HepG2 (cell line): Measurements from ENCODE around the gene TM9SF2. TPM values are rescaled to one million over a fixed set of nuclear protein-coding genes. Genes with fewer than 3 reads are reported as not detected.

Experiments
- ATAC-seq: fragments of 200-7000 bp; cut with Tn5 transposase; 3 replicates; pipeline ENCODE4 v1.9.1; 2020; ENCODE audit warnings: mild to moderate bottlenecking, moderate library complexity
- BruUV-seq: library from RNA; stranded (reverse); fragments of 400-500 nt; replicated peaks from 2 replicates; lab custom pipeline; 2021; lab: Mats Ljungman, UMichigan
- CTCF ChIA-PET: fragments of 300-600 bp; formaldehyde crosslinking; extraction: SDS; loops from one replicate; lab custom pipeline; 2021; ENCODE audit warnings: low total read pairs, inconsistent platforms, low intra/inter-chr PET ratio; lab: Yijun Ruan, JAX
- POLR2A ChIA-PET: fragments of 350-600 bp; sonication (Branson Sonifier 250); formaldehyde crosslinking; loops from one replicate; lab custom pipeline; 2020; ENCODE audit warnings: antibody characterized with exemption, inconsistent platforms; lab: Yijun Ruan, JAX
- DNase-seq: peaks from one replicate; pipeline ENCODE4 v3.0.0-alpha.2; 2015; ENCODE audit warnings: low spot score
- FAIRE-seq: peaks from 3 replicates; lab custom pipeline; 2011; peaks lifted over from hg19 to GRCh38; lab: Jason Lieb, UNC
- H2AFZ ChIP-seq: one replicate; pipeline ENCODE4 v1.6.1; 2011; ENCODE audit warnings: low read length, inconsistent platforms
- H3K27ac ChIP-seq: fragments of 300-600 bp; 3 replicates; pipeline ENCODE4 v1.8.0; 2011; ENCODE audit warnings: mixed run types, mild to moderate bottlenecking, mixed read lengths, low read length, inconsistent platforms; ENCODE audit not compliant: insufficient read depth; ENCODE audit errors: extremely low read length
- H3K27me3 ChIP-seq, 2 experiments: fragments of 200-600 bp in 1 of 2; 2 replicates in 1 of 2; 3 replicates in 1 of 2; pipeline versions ENCODE4 v1.6.0 to v1.8.0; 2011; ENCODE audit warnings: low read length in 2 of 2, mild to moderate bottlenecking in 2 of 2, moderate library complexity in 2 of 2, inconsistent platforms in 1 of 2; ENCODE audit not compliant: insufficient read depth in 2 of 2, control insufficient read depth in 1 of 2
- H3K36me3 ChIP-seq, 2 experiments: fragments of 200-600 bp in 1 of 2; replicated peaks in 1 of 2; 2 replicates in 1 of 2; 3 replicates in 1 of 2; pipeline versions ENCODE4 v1.5.1 to v1.8.0; 2011; ENCODE audit warnings: low read length in 2 of 2, inconsistent platforms in 1 of 2; ENCODE audit not compliant: insufficient read depth in 2 of 2, control insufficient read depth in 1 of 2
- H3K4me1 ChIP-seq: 2 replicates; pipeline ENCODE4 v1.5.1; 2012; ENCODE audit warnings: low read length, inconsistent platforms; ENCODE audit not compliant: insufficient read depth
- H3K4me2 ChIP-seq: 2 replicates; pipeline ENCODE4 v1.6.0; 2011; ENCODE audit warnings: low read depth, low read length, inconsistent platforms
- H3K4me3 ChIP-seq, 3 experiments: fragments of 200-600 bp in 1 of 3; sonication (generic), shearing (Covaris generic) in 1 of 3; replicated peaks in 1 of 3; 2 replicates each; pipeline ENCODE4 v1.5.1; 2011 to 2016; ENCODE audit warnings: low read length in 3 of 3, inconsistent platforms in 2 of 3, low read depth in 2 of 3, mild to moderate bottlenecking in 2 of 3, control low read depth in 1 of 3, mixed read lengths in 1 of 3; ENCODE audit not compliant: insufficient read depth in 1 of 3
- H3K79me2 ChIP-seq: one replicate; pipeline ENCODE4 v1.6.1; 2011; ENCODE audit warnings: low read length, inconsistent platforms; ENCODE audit not compliant: insufficient read depth
- H3K9ac ChIP-seq: 2 replicates; pipeline ENCODE4 v1.6.0; 2011; ENCODE audit warnings: mild to moderate bottlenecking, low read depth, low read length, inconsistent platforms; ENCODE audit not compliant: insufficient read depth
- H3K9me3 ChIP-seq: 2 replicates; pipeline ENCODE4 v1.5.1; 2012; ENCODE audit warnings: mild to moderate bottlenecking, low read length
- H4K20me1 ChIP-seq: 2 replicates; pipeline ENCODE4 v1.6.0; 2011; ENCODE audit warnings: inconsistent platforms, mild to moderate bottlenecking, low read length, moderate library complexity; ENCODE audit not compliant: insufficient read depth
- GZF1 ChIP-seq: sonication (generic); formaldehyde crosslinking; IDR thresholded peaks from 2 replicates; pipeline ENCODE4 v1.5.1; 2020; ENCODE audit warnings: mild to moderate bottlenecking, missing genetic modification reagents
- HOXA3 ChIP-seq: sonication (generic); formaldehyde crosslinking; IDR thresholded peaks from 2 replicates; pipeline ENCODE4 v1.5.0; 2020; ENCODE audit warnings: missing genetic modification reagents
- KLF12 ChIP-seq: sonication (generic); formaldehyde crosslinking; IDR thresholded peaks from 2 replicates; pipeline ENCODE4 v1.4.0; 2020; ENCODE audit warnings: missing genetic modification reagents, borderline replicate concordance
- NR2C2 ChIP-seq: sonication (generic); formaldehyde crosslinking; IDR thresholded peaks from 2 replicates; pipeline ENCODE4 v1.4.0; 2020; ENCODE audit warnings: missing genetic modification reagents, mild to moderate bottlenecking, moderate library complexity, borderline replicate concordance
- PHF5A ChIP-seq: IDR thresholded peaks from one replicate; pipeline ENCODE4 v1.6.1; 2018; ENCODE audit warnings: low read depth, missing genetic modification reagents; ENCODE audit not compliant: unreplicated experiment
- TEAD3 ChIP-seq: optimal IDR thresholded peaks from 2 replicates; pipeline ENCODE3; 2016; ENCODE audit warnings: borderline replicate concordance
- ZFAT ChIP-seq: sonication (generic); formaldehyde crosslinking; conservative IDR thresholded peaks from 2 replicates; pipeline ENCODE4 v1.8.1; 2023; ENCODE audit warnings: missing genetic modification reagents, inconsistent platforms
- ZNF10 ChIP-seq: sonication (generic); formaldehyde crosslinking; IDR thresholded peaks from 2 replicates; pipeline ENCODE4 v1.4.0; 2020; ENCODE audit warnings: mild to moderate bottlenecking, low read depth, missing genetic modification reagents, borderline replicate concordance
- ZNF224 ChIP-seq: sonication (generic); formaldehyde crosslinking; IDR thresholded peaks from 2 replicates; pipeline ENCODE4 v1.5.0; 2020; ENCODE audit warnings: mild to moderate bottlenecking, missing genetic modification reagents
- ZNF260 ChIP-seq: sonication (generic); formaldehyde crosslinking; IDR thresholded peaks from 2 replicates; pipeline ENCODE4 v1.4.0; 2020; ENCODE audit warnings: missing genetic modification reagents, low read depth, mild to moderate bottlenecking, borderline replicate concordance
- ZNF44 ChIP-seq: sonication (generic); formaldehyde crosslinking; IDR thresholded peaks from 2 replicates; pipeline ENCODE4 v1.5.1; 2020; ENCODE audit warnings: mild to moderate bottlenecking, missing genetic modification reagents
- ZNF598 ChIP-seq: sonication (generic); formaldehyde crosslinking; IDR thresholded peaks from 2 replicates; pipeline ENCODE4 v1.5.1; 2020; ENCODE audit warnings: mild to moderate bottlenecking, missing genetic modification reagents, borderline replicate concordance
- ZNF615 ChIP-seq: sonication (generic); formaldehyde crosslinking; IDR thresholded peaks from 2 replicates; pipeline ENCODE4 v1.5.0; 2020; ENCODE audit warnings: mild to moderate bottlenecking, missing genetic modification reagents, borderline replicate concordance
- WGBS: methylation state at CpG from one replicate; pipeline ENCODE4 v1.1.6; 2017; ENCODE audit warnings: low lambda C conversion rate; 5-methylcytosine and 5-hydroxymethylcytosine counted together
- in situ Hi-C: cut with HindIII; loops from 2 replicates; pipeline ENCODE4 v1.10.0; 2017; ENCODE audit warnings: low pct_unique_long_range_greater_than_20kb; ENCODE audit not compliant: extremely low pct_ligation_motif_present
- intact Hi-C: fragments of 100-400 bp; cut with micrococcal nuclease; formaldehyde crosslinking; loops from one replicate; pipeline ENCODE4 v1.10.0; 2022; ENCODE audit not compliant: unreplicated experiment
- polyA plus RNA-seq, 8 experiments: library from polyadenylated mRNA; depleted of rRNA in 3 of 8; stranded (reverse) in 7 of 8; unstranded in 1 of 8; fragments of >200 nt; fragmentation: Illumina TruSeq in 4 of 8; extraction: Trizol in 4 of 8; gene quantifications; 2 replicates each; pipeline versions ENCODE4 v1.2.1 to v1.2.3, GENCODE V29; 2011 to 2016; ENCODE audit warnings: low read depth in 4 of 8, missing spikeins in 1 of 8, mixed read lengths in 1 of 8; ENCODE audit not compliant: insufficient read depth in 1 of 8
- total RNA-seq, 5 experiments: library from RNA; depleted of rRNA; stranded (reverse); fragments of >200 nt; fragmentation: Illumina TruSeq; extraction: Trizol; gene quantifications; 2 replicates each; pipeline ENCODE4 v1.2.3, GENCODE V29; 2016; ENCODE audit warnings: low read depth in 1 of 5
- TF ChIP-seq, protein P1 (sequence below): sonication (generic); formaldehyde crosslinking; IDR thresholded peaks from 2 replicates; pipeline ENCODE4 v1.9.0; 2021; ENCODE audit warnings: missing genetic modification reagents, mild to moderate bottlenecking, borderline replicate concordance
- TF ChIP-seq, protein P2 (sequence below): sonication (generic); formaldehyde crosslinking; conservative IDR thresholded peaks from 2 replicates; pipeline ENCODE4 v1.4.0; 2020; ENCODE audit warnings: mild to moderate bottlenecking, missing genetic modification reagents, moderate library complexity
- TF ChIP-seq, protein P3 (sequence below): sonication (generic); formaldehyde crosslinking; IDR thresholded peaks from 2 replicates; pipeline ENCODE4 v1.5.1; 2020; ENCODE audit warnings: mild to moderate bottlenecking, missing genetic modification reagents, moderate library complexity
- TF ChIP-seq, protein P4 (sequence below): fragments of 450-650 bp; IDR thresholded peaks from 2 replicates; pipeline ENCODE4 v1.6.1; 2016

TM9SF2 gene
- total and polyA plus RNA-seq, 2 of the 13 experiments (the other 11 are each of a cell fraction or from before 2014, with no cell fraction given) = 94.1 to 123 TPM

DNA sequence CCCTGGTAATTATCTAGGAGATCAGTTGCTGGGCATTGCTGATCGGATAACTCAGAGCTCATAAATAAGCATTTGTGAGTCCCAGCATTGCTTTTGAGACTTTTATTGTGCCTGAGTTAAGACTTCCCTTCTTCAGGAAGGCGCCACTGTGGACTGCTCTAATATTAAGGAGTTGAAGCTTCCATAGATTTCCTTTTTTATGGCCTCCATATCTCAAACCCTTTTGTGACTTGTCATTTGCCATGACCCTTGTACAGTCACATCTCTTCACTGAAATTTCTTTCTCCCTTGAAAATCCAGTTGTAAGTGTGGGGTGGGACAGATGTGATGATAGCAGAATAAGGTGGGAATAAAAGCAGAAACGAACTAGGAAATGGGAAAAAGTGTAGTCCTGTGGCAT, 6.3 kb downstream of the TM9SF2 start:
- CTCF ChIA-PET = no interaction called here

More for the DNA sequence above, 6.3 kb downstream of the TM9SF2 start:
- intact Hi-C loops = no loop called here
- peaks cover 14% of the 10 kb centered on the region for H3K9me3 ChIP-seq
- POLR2A ChIA-PET = interaction anchor here (1.2 kb wide), 1 partner anchor 9 kb away, joined by 4 read pairs; no protein-coding TSS in a partner anchor
- TF ChIP-seq, protein P1, sequence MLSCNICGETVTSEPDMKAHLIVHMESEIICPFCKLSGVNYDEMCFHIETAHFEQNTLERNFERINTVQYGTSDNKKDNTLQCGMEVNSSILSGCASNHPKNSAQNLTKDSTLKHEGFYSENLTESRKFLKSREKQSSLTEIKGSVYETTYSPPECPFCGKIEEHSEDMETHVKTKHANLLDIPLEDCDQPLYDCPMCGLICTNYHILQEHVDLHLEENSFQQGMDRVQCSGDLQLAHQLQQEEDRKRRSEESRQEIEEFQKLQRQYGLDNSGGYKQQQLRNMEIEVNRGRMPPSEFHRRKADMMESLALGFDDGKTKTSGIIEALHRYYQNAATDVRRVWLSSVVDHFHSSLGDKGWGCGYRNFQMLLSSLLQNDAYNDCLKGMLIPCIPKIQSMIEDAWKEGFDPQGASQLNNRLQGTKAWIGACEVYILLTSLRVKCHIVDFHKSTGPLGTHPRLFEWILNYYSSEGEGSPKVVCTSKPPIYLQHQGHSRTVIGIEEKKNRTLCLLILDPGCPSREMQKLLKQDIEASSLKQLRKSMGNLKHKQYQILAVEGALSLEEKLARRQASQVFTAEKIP = no peak
- TF ChIP-seq TEAD3 (CRISPR knock-in tag) (no peak), PHF5A (CRISPR knock-in tag) (no peak), ZNF615 (CRISPR knock-in tag) (no peak), ZNF10 (CRISPR knock-in tag) (no peak), KLF12 (CRISPR knock-in tag) (no peak), ZNF260 (CRISPR knock-in tag) (no peak), GZF1 (no peak), ZNF224 (CRISPR knock-in tag) (no peak), NR2C2 (CRISPR knock-in tag) (no peak), HOXA3 (CRISPR knock-in tag) (no peak), ZNF598 (CRISPR knock-in tag) (no peak), ZFAT (CRISPR knock-in tag) (no peak), ZNF44 (CRISPR knock-in tag) (no peak)
- TF ChIP-seq, protein P2, sequence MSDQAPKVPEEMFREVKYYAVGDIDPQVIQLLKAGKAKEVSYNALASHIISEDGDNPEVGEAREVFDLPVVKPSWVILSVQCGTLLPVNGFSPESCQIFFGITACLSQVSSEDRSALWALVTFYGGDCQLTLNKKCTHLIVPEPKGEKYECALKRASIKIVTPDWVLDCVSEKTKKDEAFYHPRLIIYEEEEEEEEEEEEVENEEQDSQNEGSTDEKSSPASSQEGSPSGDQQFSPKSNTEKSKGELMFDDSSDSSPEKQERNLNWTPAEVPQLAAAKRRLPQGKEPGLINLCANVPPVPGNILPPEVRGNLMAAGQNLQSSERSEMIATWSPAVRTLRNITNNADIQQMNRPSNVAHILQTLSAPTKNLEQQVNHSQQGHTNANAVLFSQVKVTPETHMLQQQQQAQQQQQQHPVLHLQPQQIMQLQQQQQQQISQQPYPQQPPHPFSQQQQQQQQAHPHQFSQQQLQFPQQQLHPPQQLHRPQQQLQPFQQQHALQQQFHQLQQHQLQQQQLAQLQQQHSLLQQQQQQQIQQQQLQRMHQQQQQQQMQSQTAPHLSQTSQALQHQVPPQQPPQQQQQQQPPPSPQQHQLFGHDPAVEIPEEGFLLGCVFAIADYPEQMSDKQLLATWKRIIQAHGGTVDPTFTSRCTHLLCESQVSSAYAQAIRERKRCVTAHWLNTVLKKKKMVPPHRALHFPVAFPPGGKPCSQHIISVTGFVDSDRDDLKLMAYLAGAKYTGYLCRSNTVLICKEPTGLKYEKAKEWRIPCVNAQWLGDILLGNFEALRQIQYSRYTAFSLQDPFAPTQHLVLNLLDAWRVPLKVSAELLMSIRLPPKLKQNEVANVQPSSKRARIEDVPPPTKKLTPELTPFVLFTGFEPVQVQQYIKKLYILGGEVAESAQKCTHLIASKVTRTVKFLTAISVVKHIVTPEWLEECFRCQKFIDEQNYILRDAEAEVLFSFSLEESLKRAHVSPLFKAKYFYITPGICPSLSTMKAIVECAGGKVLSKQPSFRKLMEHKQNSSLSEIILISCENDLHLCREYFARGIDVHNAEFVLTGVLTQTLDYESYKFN (CRISPR knock-in tag) = no peak
- TF ChIP-seq, protein P3, sequence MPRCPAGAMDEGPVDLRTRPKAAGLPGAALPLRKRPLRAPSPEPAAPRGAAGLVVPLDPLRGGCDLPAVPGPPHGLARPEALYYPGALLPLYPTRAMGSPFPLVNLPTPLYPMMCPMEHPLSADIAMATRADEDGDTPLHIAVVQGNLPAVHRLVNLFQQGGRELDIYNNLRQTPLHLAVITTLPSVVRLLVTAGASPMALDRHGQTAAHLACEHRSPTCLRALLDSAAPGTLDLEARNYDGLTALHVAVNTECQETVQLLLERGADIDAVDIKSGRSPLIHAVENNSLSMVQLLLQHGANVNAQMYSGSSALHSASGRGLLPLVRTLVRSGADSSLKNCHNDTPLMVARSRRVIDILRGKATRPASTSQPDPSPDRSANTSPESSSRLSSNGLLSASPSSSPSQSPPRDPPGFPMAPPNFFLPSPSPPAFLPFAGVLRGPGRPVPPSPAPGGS = no peak
- TF ChIP-seq, protein P4, sequence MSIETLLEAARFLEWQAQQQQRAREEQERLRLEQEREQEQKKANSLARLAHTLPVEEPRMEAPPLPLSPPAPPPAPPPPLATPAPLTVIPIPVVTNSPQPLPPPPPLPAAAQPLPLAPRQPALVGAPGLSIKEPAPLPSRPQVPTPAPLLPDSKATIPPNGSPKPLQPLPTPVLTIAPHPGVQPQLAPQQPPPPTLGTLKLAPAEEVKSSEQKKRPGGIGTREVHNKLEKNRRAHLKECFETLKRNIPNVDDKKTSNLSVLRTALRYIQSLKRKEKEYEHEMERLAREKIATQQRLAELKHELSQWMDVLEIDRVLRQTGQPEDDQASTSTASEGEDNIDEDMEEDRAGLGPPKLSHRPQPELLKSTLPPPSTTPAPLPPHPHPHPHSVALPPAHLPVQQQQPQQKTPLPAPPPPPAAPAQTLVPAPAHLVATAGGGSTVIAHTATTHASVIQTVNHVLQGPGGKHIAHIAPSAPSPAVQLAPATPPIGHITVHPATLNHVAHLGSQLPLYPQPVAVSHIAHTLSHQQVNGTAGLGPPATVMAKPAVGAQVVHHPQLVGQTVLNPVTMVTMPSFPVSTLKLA = no peak
- TF ChIP-seq, all 625 proteins: peak for 0
- no peaks in the 10 kb centered on the region for H3K27me3 ChIP-seq
- no peak for DNase-seq
- ATAC-seq = no peak
- H3K4me1 ChIP-seq = peaks cover 46% of the 10 kb centered on the region
- H3K27ac ChIP-seq = no peak overlapping the region
- H3K4me3 ChIP-seq = no peak overlapping the region
- no peak overlapping the region for H3K4me2 ChIP-seq
- no TSS peak for BruUV-seq
- WGBS = 97% methylated on average over 3 of the region's 3 CpGs
- H3K9ac ChIP-seq = no peak overlapping the region
- no peak overlapping the region for H2AFZ ChIP-seq
- H4K20me1 ChIP-seq = peaks cover 10% of the 10 kb centered on the region
- peaks cover 99% of the 10 kb centered on the region for H3K79me2 ChIP-seq
- in situ Hi-C loops = no loop called here
- H3K36me3 ChIP-seq = peaks cover 6 to 21% of the 10 kb centered on the region in 2 experiments; a peak in 4 of 5 replicates
- no peak for FAIRE-seq
